ENCODE results near the gene SLC9A4. TPM values are rescaled to one million over a fixed set of nuclear protein-coding genes. Genes with fewer than 3 reads are reported as not detected.

Gene SLC9A4, protein sequence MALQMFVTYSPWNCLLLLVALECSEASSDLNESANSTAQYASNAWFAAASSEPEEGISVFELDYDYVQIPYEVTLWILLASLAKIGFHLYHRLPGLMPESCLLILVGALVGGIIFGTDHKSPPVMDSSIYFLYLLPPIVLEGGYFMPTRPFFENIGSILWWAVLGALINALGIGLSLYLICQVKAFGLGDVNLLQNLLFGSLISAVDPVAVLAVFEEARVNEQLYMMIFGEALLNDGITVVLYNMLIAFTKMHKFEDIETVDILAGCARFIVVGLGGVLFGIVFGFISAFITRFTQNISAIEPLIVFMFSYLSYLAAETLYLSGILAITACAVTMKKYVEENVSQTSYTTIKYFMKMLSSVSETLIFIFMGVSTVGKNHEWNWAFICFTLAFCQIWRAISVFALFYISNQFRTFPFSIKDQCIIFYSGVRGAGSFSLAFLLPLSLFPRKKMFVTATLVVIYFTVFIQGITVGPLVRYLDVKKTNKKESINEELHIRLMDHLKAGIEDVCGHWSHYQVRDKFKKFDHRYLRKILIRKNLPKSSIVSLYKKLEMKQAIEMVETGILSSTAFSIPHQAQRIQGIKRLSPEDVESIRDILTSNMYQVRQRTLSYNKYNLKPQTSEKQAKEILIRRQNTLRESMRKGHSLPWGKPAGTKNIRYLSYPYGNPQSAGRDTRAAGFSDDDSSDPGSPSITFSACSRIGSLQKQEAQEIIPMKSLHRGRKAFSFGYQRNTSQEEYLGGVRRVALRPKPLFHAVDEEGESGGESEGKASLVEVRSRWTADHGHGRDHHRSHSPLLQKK
- total RNA-seq (2014; rRNA removed; shearing (Covaris generic)), result not detected in 2 replicates

DNA sequence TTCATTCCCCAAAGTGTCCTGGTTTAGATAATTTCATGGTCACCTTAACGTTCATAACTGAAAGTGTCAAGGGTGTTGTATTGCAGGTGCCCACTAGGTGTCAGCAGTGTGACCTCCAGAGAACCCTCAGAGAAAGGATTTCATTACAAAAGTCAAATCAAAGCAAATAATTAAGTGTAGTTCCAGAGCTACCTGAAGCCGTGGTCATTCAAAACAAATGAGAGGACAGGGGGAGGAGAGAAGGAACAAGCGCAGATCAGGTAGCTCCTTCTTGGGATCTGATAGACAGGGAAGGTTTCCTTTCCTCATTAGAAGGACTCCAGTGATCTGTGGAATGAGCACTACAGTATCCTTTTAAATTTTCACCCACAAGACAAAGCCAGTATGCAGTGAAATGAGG lies at the start of gene SLC9A4:
SLC9A4 (plus strand) TSS at position 207 of the 400 bp plus-strand sequence. CDS start 534 bp downstream, outside the sequence.
- peak; percentile 39 for DNase-seq (ENCODE audit: low read depth)

- no peak for DNase-seq (ENCODE audit: low read depth)
Measured at GRCh38 chr2:102423368-102423767, 49.7 kb upstream of the SLC9A4 start.

DNA sequence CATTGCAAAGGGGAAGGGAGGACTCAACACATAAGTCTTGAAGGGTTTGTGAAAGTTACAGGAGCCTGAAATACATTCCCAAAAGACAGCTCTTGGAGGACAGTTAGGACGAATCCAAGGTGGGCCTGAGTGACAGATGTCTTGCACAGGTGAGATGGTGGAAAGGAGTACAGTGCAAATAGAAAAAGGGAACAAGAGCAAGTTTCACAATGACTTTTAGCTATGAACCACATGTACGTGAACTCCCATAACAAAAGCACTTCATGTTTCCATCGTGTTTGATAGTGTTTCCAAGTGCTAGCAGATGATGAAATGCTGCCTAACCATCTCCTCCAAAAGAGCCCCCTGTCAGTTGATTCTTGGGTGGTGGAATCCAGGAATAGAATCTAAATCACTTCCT lies 48.3 kb upstream of the SLC9A4 start:
- DNase-seq (ENCODE audit: low read depth), result no peak

DNA sequence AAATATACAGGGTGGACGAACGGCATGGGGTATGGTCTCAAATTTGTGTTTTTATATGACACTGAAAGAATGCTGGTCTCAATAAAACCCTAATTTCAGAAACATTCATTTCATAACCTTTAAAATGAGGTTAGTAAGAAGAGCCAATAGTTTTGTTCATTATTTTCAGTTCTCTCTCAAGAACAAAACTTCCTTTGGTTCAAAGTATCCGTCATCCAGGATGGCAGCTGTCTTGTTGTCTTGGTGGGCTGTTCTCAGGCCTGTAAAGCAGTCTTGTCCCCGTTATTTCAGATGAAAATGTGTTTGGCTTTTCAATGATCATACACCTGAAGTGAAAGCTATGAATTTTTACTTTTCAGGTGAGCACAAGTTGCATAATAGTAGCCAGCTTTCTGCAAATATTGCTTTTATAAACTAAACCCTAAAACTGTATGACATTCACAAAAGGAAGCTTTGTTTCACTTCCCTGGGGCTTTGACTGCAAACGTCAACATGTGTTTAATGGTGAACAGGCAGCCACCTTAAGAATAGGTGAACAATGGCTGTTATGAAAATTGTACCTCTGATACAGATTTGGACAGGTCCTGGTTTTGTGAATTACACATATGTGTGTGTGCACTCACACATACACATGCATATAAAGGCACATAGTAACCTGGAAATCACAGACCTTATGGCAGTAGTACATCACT lies 47.4 kb upstream of the SLC9A4 start:
- DNase-seq (ENCODE audit: low read depth), result no peak

- no peak for DNase-seq (ENCODE audit: low read depth)
Measured at GRCh38 chr2:102427249-102427648, 45.8 kb upstream of the SLC9A4 start.

DNA sequence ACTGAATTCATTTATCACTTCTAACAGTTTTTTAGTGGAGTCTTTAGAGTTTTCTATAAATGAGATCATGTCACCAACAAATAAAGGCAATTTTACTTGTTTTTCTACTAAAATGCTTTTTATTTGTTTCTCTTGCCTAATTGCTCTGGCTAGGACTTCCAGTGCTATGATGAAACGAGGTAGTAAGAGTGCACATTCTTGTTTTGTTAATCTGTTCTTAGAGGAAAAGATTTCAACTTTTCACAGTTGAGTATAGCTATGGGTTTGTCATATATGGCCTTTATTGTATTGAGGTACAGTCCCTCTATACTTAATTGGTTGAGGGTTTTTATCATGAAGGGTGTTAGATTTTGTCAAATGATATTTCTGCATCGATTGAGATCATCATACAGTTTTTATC lies 44.5 kb upstream of the SLC9A4 start:
- no peak for DNase-seq (ENCODE audit: low read depth)

- no peak for DNase-seq (ENCODE audit: low read depth)
Measured at GRCh38 chr2:102432386-102432785, 40.6 kb upstream of the SLC9A4 start.

- DNase-seq (ENCODE audit: low read depth), result no peak
Measured at GRCh38 chr2:102433973-102434654, 38.9 kb upstream of the SLC9A4 start.

DNA sequence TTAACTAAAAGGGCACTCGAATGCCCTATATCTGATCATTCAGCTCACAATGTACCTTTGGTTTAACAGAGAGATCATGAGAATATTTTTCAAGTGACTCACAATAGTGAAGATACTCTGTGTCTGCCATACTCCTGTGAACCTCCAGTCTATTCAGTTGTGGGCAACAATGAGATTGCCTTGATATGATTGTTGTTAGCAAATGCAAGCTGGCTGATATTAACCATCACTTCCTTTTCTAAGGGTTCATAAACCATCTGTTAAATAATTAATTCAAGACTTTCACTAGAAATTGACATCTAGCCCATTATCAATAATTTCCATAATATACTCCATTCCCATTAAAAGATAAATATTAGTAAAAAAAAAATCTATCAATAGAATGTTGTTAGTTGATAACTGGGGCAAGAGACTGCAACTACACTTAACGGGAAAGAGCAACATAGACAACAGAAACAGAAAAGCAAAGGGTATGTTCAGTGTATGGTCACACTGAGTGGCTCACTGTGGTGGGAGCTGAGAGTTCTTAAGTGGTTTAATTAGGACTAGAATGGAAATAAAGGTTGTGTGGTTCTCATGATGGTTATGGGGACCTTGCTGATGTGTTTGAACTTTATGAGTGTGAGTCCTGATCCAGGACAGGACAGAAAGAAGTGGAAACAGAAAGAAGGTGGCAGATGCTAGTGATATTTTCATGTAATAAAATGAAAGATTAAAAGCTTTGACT lies 38.2 kb upstream of the SLC9A4 start:
- no peak for DNase-seq (ENCODE audit: low read depth)

DNA sequence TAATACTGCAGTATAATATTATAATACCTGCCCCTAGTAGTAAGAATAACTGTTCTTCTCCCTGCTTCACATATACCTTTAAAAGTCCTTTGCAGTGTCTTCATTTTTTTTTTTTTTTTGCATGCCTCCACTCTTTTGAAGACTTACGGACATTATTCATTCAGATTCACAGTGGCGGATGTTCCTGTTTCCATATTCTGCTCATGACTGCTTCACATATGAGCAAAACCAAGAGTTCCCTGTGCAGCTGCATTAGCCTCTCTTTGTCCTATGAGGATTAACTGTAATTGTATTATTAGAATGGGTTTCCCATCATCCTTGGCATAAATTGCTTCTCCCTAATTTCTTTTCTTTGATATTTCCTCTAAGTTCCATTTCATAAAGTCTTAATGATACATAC lies 37.3 kb upstream of the SLC9A4 start:
- DNase-seq (ENCODE audit: low read depth), result no peak

DNA sequence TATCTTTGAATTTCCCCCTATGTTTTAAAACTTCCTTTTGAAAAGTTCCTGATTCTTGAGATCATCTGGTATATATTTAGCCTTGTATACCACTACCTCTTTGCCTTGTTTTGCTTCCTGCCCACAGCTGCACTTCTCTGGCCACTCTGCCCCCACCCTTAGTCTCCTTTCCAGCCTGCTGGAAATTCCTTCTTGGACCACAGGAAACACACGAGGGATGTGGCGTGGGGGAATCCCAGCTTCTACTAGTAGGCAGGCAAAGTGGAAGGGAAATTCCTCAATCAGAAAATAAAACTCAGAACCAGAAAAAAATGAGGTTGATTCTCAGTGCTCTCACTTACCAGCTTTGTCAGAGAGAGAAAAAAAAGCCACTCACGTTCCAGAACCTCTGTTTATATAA lies 36.7 kb upstream of the SLC9A4 start:
- DNase-seq (ENCODE audit: low read depth), result peak; percentile 50

DNA sequence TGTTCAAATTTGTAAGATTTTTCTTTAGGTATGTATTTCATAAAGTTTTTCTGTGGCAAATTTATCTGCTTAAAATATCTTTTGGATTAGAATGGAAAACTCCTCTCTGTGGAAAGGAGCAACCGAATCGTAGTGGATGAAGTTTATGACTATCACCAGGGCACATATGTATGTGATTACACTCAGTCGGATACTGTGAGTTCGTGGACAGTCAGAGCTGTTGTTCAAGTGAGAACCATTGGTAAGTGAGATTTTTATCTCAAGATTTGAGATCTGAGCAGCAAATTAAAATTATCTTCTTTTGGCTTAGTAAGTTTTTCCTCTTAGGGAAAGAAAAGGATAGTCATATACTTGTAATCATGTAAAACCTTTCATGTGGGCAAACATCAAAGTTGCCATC lies 35.9 kb upstream of the SLC9A4 start:
- no peak for DNase-seq (ENCODE audit: low read depth)

- DNase-seq (ENCODE audit: low read depth), result no peak
Measured at GRCh38 chr2:102438111-102438510, 34.9 kb upstream of the SLC9A4 start.

- no peak for DNase-seq (ENCODE audit: low read depth)
Measured at GRCh38 chr2:102438578-102438977, 34.4 kb upstream of the SLC9A4 start.

GRCh38 chr2:102439065-102439695 lies 33.8 kb upstream of the SLC9A4 start:
- DNase-seq (ENCODE audit: low read depth), result peak; percentile 49

DNA sequence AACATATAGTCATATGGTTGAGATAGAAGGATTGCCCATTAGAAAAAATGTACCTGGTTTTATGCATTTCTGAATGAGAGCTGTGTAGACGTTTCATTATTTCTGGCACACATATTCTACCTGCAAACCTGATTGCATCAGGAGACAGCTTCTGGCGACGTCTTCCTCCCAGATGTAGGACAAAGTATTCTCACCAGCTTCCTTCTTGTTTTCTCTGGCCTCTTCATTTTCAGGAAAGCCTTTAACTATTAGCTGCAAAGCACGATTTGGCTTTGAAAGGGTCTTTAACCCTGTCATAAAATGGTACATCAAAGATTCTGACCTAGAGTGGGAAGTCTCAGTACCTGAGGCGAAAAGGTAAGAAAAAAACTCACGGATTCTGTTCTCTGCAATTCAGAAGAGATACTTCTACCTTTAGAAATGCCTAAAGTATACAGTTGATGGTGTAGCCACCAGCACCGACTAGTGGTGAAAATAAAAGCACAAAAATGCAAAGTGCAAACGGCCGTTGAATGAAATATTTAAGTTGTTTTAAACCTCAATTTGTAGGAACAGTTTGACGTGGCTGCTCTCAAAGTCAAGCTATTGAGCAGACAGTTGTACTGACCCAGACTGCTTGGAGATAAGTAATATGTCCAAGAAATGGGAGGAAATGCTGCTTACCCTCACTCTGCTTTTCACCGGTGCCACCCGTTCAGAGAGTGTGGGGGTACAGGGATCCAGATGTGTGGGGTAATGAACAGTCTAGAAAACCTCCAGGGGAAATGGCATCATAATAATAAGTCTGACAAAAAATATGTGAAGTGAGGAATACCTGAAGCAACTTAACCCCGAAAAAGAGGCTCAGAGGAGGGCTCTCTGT lies 29.8 kb upstream of the SLC9A4 start:
- DNase-seq (ENCODE audit: low read depth), result peak; percentile 16

DNA sequence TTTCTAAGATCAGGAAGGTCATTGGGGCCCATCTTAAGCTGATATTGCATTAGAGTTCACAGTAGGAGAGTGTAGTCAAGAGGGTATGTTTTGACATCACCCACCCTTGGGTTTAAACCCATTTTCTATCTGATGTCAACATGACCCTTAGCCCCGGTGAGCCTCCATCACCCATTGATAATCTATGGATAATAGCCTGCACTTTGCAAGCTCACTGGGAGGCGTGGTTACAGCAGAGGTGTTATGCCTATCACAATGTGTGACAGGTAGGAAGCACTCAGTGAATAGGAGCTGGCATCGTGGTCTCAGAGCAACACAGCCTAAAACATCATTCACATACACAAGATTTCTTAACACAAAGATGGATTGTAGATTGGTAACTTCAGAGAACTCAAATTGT lies 28.8 kb upstream of the SLC9A4 start:
- no peak for DNase-seq (ENCODE audit: low read depth)

- no peak for DNase-seq (ENCODE audit: low read depth)
Measured at GRCh38 chr2:102446936-102447335, 26.1 kb upstream of the SLC9A4 start.

GRCh38 chr2:102449370-102449974 lies 23.6 kb upstream of the SLC9A4 start:
- DNase-seq (ENCODE audit: low read depth), result peak; percentile 37

All from Daoy (cell line).